Loucy (cell line): ENCODE results near the gene FAHD1.

Experiments
- EZH2phosphoT487 ChIP-seq: fragments of 200-600 bp; IDR thresholded peaks from 2 replicates; pipeline ENCODE4 v1.6.1; 2018; ENCODE audit warnings: antibody characterized with exemption, mild to moderate bottlenecking, moderate library complexity, borderline replicate concordance
- TF ChIP-seq, protein P1 (sequence below): fragments of 200-600 bp; sonication (generic); conservative IDR thresholded peaks from 2 replicates; pipeline ENCODE4 v1.5.1; 2014; ENCODE audit warnings: mild to moderate bottlenecking, antibody characterized with exemption, low read length

GRCh38 chr16:1816396-1817275 lies 10.4 kb upstream of the FAHD1 start:
- TF ChIP-seq, protein P1, sequence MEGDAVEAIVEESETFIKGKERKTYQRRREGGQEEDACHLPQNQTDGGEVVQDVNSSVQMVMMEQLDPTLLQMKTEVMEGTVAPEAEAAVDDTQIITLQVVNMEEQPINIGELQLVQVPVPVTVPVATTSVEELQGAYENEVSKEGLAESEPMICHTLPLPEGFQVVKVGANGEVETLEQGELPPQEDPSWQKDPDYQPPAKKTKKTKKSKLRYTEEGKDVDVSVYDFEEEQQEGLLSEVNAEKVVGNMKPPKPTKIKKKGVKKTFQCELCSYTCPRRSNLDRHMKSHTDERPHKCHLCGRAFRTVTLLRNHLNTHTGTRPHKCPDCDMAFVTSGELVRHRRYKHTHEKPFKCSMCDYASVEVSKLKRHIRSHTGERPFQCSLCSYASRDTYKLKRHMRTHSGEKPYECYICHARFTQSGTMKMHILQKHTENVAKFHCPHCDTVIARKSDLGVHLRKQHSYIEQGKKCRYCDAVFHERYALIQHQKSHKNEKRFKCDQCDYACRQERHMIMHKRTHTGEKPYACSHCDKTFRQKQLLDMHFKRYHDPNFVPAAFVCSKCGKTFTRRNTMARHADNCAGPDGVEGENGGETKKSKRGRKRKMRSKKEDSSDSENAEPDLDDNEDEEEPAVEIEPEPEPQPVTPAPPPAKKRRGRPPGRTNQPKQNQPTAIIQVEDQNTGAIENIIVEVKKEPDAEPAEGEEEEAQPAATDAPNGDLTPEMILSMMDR = no peak
- TF ChIP-seq EZH2phosphoT487 = no peak
